ENCODE data around the gene FCF1. TPM values are rescaled to one million over a fixed set of nuclear protein-coding genes. Genes with fewer than 3 reads are reported as not detected.

The FCF1 gene
- total and polyA plus RNA-seq, 10 donors = 6.9 to 42.2 (median 32.8) TPM

DNA sequence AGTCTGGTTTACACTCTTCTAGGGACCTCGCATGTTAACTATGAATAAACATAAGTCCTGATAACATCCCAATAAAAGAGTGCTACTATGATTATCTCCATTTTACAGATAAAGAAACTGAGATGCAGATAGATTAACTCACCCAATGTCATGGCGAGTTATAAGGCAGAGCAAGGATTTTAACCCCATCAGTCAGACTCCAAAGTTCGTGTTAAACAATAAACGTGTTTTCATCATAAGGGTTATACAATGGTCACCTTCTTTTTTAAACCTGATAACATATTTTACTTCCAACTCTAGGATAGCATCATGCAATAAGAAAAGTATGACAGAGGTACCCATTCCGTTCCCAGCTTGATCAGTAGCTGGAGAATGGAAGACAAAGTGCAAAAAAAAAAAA, 1.3 kb upstream of the FCF1 start:
- intact Hi-C loops (cut with DNase I; ENCODE audit: low total_unique reads) = no loop called here
- H3K4me3 ChIP-seq = peak overlapping the region in 5 of 8 donors; percentile 71 to 92 (median 78)

GRCh38 chr14:74713395-74713735, 421 bp downstream of the FCF1 start:
- no peaks in the 10 kb centered on the region for H3K27me3 ChIP-seq (replicated peaks in 1 of 7)
- intact Hi-C loops (cut with DNase I; ENCODE audit: low total_unique reads) = no loop called here
- H3K9me3 ChIP-seq = no peaks in the 10 kb centered on the region
- TF ChIP-seq, protein P1, sequence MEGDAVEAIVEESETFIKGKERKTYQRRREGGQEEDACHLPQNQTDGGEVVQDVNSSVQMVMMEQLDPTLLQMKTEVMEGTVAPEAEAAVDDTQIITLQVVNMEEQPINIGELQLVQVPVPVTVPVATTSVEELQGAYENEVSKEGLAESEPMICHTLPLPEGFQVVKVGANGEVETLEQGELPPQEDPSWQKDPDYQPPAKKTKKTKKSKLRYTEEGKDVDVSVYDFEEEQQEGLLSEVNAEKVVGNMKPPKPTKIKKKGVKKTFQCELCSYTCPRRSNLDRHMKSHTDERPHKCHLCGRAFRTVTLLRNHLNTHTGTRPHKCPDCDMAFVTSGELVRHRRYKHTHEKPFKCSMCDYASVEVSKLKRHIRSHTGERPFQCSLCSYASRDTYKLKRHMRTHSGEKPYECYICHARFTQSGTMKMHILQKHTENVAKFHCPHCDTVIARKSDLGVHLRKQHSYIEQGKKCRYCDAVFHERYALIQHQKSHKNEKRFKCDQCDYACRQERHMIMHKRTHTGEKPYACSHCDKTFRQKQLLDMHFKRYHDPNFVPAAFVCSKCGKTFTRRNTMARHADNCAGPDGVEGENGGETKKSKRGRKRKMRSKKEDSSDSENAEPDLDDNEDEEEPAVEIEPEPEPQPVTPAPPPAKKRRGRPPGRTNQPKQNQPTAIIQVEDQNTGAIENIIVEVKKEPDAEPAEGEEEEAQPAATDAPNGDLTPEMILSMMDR (IDR thresholded peaks at IDR 0.05 in 8 of 11, conservative IDR thresholded peaks at IDR 0.05 in 3 of 11) = no peak
- TF ChIP-seq POLR2A (IDR thresholded peaks at IDR 0.05) (no peak), POLR2AphosphoS5 (IDR thresholded peaks at IDR 0.05) (no peak)
- no peak for DNase-seq
- peak overlapping the region; percentile 75 to 95 (median 88) for H3K27ac ChIP-seq
- H3K4me1 ChIP-seq = peaks cover 23 to 70% (median 47%) of the 10 kb centered on the region in 6 donors
- peaks cover 4 to 42% (median 30%) of the 10 kb centered on the region in 6 donors for H3K36me3 ChIP-seq
- peak overlapping the region; percentile 70 to 92 (median 77) for H3K4me3 ChIP-seq
- 9 to 19% (median 17%) methylated on average over 6 of the region's 6 CpGs for WGBS, 5 donors

More for the DNA sequence above, 1.3 kb upstream of the FCF1 start:
- H3K27ac ChIP-seq = no peak overlapping the region
- H3K27me3 ChIP-seq (replicated peaks in 1 of 7) = no peaks in the 10 kb centered on the region
- TF ChIP-seq POLR2AphosphoS5 (IDR thresholded peaks at IDR 0.05) (no peak), POLR2A (IDR thresholded peaks at IDR 0.05) (no peak)
- TF ChIP-seq, protein P1 (IDR thresholded peaks at IDR 0.05 in 8 of 11, conservative IDR thresholded peaks at IDR 0.05 in 3 of 11) = no peak
- H3K36me3 ChIP-seq = peaks cover 0 to 25% (median 14%) of the 10 kb centered on the region in 6 donors
- 84 to 91% (median 88%) methylated on average over 5 of the region's 5 CpGs for WGBS, 5 donors
- no peak for DNase-seq
- H3K4me1 ChIP-seq = peaks cover 23 to 83% (median 47%) of the 10 kb centered on the region in 6 donors
- no peaks in the 10 kb centered on the region for H3K9me3 ChIP-seq

DNA sequence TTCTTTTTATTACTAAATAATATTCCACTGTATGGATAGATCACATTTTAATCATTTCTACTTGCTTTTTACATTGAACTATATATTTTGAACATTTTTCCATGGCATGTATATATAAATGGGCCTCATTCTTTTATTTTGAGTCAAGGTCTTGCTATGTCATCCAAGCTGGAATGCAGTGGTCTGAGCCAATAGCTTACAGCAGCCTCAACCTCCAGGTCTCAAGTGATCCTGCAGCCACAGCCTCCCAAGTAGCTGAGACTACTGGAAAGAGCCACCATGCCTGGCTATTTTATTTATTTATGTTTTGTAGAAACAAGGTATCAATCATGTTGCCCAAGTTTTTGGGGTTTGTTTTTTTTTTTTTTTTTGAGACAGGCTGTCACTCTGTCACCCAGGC, 7.6 kb downstream of the FCF1 start:
- Histone ChIP-seq H3K4me1 (peaks cover 0 to 4% (median 0%) of the 10 kb centered on the region in 6 donors), H3K27me3 (replicated peaks in 1 of 7) (no peaks in the 10 kb centered on the region), H3K27ac (no peak overlapping the region), H3K9me3 (no peaks in the 10 kb centered on the region), H3K36me3 (peaks cover 6 to 100% (median 76%) of the 10 kb centered on the region in 6 donors), H3K4me3 (no peak overlapping the region)
- DNase-seq = no peak
- TF ChIP-seq POLR2AphosphoS5 (IDR thresholded peaks at IDR 0.05) = no peak
- TF ChIP-seq, protein P1 (IDR thresholded peaks at IDR 0.05 in 8 of 11, conservative IDR thresholded peaks at IDR 0.05 in 3 of 11) = no peak
- no peak for TF ChIP-seq POLR2A (IDR thresholded peaks at IDR 0.05)
- intact Hi-C loops (cut with DNase I; ENCODE audit: low total_unique reads) = no loop called here

GRCh38 chr14:74723134-74723533, 10.2 kb downstream of the FCF1 start:
- Histone ChIP-seq H3K4me3 (no peak overlapping the region), H3K27ac (no peak overlapping the region), H3K9me3 (no peaks in the 10 kb centered on the region), H3K36me3 (peaks cover 2 to 83% (median 57%) of the 10 kb centered on the region in 6 donors), H3K4me1 (no peaks in the 10 kb centered on the region), H3K27me3 (replicated peaks in 1 of 7) (no peaks in the 10 kb centered on the region)
- intact Hi-C loops (cut with DNase I; ENCODE audit: low total_unique reads) = no loop called here
- TF ChIP-seq, protein P1 (IDR thresholded peaks at IDR 0.05 in 8 of 11, conservative IDR thresholded peaks at IDR 0.05 in 3 of 11) = no peak
- no peak for TF ChIP-seq POLR2AphosphoS5 (IDR thresholded peaks at IDR 0.05)
- no peak for TF ChIP-seq POLR2A (IDR thresholded peaks at IDR 0.05)
- 79 to 93% (median 91%) methylated on average over 3 of the region's 3 CpGs for WGBS, 5 donors
- no peak for DNase-seq

Measured in spleen (tissue), 11 donors.